HG03103 (cell line): Measurements from ENCODE around the gene STX1B.

Experiments used
- ATAC-seq: cut with Tn5 transposase; IDR thresholded peaks from one replicate; pipeline ENCODE4 v1.9.1; 2021; ENCODE audit warnings: low read depth; ENCODE audit not compliant: unreplicated experiment

Gene STX1B

GRCh38 chr16:30980434-30980833 is 30.0 kb downstream of the STX1B start:
- no peak for ATAC-seq

- no peak for ATAC-seq
Observed at GRCh38 chr16:30980023-30980371, 30.4 kb downstream of the STX1B start.

- ATAC-seq, result no peak
Observed at GRCh38 chr16:30979170-30980022, 31.0 kb downstream of the STX1B start.

- ATAC-seq, result no peak
Observed at GRCh38 chr16:30977502-30977901, 32.9 kb downstream of the STX1B start.

- ATAC-seq, result no peak
Observed at GRCh38 chr16:30976486-30976885, 34.0 kb downstream of the STX1B start.

GRCh38 chr16:30974348-30974747 is 36.1 kb downstream of the STX1B start:
- no peak for ATAC-seq

GRCh38 chr16:30972872-30973271 is 37.6 kb downstream of the STX1B start:
- no peak for ATAC-seq

GRCh38 chr16:30971298-30971697 is 39.1 kb downstream of the STX1B start:
- no peak for ATAC-seq

- no peak for ATAC-seq
Observed at GRCh38 chr16:30969246-30969842, 41.1 kb downstream of the STX1B start.

- no peak for ATAC-seq
Observed at GRCh38 chr16:30967795-30968194, 42.6 kb downstream of the STX1B start.

GRCh38 chr16:30966033-30966619 is 44.3 kb downstream of the STX1B start:
- ATAC-seq, result no peak

- no peak for ATAC-seq
Observed at GRCh38 chr16:30965436-30965835, 45.0 kb downstream of the STX1B start.

GRCh38 chr16:30964574-30965226 is 45.7 kb downstream of the STX1B start:
- no peak for ATAC-seq

- ATAC-seq, result no peak
Observed at GRCh38 chr16:30963925-30964511, 46.4 kb downstream of the STX1B start.

GRCh38 chr16:30961384-30961783 is 49.1 kb downstream of the STX1B start:
- ATAC-seq, result no peak

- peak; percentile 25 for ATAC-seq
Observed at GRCh38 chr16:30958175-30959079, 52.0 kb downstream of the STX1B start.

GRCh38 chr16:30957456-30958174 is 52.8 kb downstream of the STX1B start, which contains the start of gene SETD1A:
TSS of gene SETD1A (plus strand) at chr16:30957754. CDS start at chr16:30958732, 978 bp downstream.
- peak; percentile 49 for ATAC-seq

GRCh38 chr16:30956601-30957455 is 53.6 kb downstream of the STX1B start:
- peak; percentile 46 for ATAC-seq
